GM19438 (cell line): ENCODE data around the gene PDE10A.

Experiments
- ATAC-seq: cut with Tn5 transposase; IDR thresholded peaks from one replicate; pipeline ENCODE4 v1.9.1; 2021; ENCODE audit warnings: low read depth; ENCODE audit not compliant: unreplicated experiment

Gene PDE10A

DNA sequence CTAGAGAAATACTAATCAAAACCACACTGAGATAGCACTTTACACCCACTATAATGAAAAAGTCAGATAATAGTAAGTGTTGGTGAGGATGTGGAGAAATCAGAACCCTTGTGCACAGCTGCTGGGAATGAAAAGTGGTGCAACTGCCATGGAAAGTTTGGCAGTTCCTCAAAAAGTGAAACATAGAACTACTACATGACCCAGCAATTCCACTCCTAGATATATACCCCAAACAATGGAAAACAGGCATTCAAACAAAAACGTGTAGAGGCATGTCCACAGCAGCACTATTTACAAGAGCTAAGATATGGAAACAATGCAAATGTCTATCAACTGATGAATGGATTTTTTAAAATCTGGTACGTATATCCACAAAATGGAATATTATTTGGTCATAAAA, 236.1 kb downstream of the PDE10A start:
- ATAC-seq, result no peak

DNA sequence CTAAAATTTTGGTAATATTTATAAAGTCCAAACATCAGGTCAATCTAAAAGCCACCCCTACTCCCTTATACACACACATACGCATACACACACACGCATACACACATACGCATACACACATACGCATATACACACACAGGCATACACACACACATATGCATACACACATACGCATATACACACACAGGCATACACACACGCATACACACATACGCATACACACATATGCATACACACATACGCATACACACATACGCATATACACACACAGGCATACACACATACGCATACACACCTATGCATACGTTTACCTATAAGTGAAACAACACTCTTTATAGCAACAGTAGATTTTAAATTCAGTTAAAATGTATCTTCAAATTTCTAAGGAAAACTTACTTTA, 240.8 kb downstream of the PDE10A start:
- ATAC-seq, result no peak

DNA sequence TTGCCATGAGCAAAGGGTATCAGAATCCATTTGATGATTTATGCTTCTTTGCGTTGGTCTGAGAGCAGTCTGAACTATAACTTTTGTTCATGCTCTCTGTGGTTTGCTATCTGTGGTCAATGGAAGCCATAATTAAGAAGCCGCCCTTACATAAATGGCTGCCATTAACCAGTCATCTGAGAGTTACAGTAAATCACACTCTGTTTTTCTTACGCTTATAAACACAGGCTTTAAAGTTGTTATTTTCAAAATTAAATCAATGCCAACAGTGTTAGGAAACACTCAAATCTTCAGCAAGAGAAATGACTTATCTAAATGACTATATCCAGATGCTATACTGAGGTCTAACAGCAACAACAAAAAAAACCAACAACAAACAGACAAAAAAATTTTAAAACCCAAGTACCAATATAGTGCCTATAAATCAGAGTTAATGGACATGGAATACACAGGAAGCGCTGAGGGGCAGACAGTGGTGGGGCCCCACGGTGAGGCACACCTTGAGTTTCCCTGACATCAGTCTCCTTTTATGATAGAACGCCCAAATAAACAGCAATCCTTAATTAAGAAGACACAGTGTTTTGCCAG, 245.7 kb downstream of the PDE10A start:
- ATAC-seq, result no peak

DNA sequence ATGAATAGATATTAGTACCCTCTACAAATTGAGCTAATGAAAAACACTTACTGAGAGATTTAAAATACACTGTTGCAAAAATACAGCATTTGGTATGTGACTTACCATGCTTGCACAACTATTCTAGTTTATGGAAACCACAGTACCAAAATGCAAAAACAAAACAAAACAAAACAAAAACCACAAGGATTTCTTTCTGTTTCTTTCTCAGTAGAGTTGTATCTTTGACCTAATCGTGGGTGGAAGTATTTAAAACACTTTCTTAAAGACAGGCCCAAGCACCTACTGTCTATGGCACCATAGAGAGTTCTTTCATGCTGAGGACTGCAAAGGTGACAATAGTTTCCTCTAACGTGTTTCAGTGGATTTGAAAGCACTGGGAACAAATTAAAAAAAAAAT, 258.3 kb downstream of the PDE10A start:
- ATAC-seq, result no peak

DNA sequence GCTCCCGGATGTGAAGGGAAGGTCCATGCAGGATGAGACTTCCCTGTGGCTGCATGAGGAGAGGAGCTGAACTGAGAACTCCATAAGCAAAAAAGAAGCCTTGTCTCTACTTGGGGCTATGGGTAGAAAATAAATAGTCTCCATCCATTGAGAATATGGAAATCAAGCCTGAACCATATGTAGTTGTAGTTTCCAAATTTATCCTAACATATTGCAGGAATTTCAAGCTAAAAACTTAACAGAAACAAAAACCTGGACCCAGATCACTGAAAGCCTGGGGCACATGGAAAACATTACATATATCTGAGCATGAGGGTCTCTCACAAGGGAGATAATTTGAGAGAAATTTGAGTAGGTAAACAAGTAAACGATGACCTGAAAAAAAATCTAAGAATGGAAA, 258.7 kb downstream of the PDE10A start:
- no peak for ATAC-seq

DNA sequence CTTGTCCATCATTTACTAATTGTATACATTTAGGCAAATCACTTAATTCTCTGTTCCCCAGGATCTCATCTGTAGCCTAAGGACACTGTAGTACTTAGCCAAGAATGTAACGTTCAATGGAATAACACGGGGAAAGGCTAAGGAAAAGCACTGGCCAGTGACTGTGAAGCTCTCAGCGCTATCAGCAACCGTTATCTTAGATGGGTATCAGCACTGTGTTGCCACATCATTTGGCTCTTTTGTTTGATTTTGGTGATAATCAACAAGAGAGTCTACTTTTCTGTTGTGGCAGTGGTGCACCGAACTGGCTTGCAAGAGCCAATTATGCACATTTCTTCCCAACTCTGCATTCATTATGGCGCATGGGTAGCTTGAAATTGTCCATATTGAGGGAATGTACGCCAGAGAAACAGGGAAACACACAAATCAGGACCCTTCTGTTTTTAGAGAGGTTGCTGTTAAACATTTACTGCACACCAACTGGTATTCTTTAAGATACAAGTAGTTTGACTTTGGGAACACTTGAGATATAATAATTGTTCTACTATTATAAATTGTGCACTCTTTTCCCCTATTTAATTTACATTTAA, 259.9 kb downstream of the PDE10A start:
- no peak for ATAC-seq

DNA sequence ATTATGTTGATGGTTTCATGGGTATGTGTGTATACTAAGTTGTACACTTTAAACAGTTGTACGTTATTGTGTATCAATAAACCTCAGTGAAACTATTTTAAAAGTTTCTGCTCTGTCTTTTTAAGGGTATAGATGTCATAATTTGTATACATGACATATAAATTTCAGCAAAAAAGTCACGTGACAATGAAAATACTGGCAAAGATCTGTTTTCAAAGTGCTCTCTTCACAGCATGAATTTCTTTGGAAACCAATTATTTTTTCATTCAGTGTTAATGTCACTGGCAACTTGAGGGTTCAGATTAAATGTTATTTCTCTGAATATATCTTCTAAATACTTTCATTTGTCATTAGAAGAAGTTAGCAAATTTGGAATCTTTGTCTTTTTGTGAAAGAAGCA, 261.9 kb downstream of the PDE10A start:
- ATAC-seq, result no peak

DNA sequence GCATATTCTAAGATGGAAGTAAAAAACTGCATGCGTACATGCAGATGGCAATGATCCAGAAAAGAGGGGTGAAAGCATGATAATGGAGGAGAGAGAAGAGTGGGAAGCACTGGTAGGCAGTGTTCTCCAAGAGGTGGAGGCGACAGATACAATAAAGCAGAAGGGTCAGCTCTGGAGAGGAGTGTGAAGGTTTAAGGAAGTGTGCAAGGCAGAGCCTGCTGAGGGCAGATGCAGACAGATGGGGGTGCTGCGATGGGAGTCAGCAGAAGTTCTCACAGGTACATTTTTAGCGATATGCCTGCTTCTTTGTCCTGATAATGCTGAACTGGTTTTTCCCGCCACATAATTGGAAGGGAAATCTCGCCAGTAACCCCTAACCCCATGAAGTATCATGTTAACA, 272.6 kb downstream of the PDE10A start:
- no peak for ATAC-seq

DNA sequence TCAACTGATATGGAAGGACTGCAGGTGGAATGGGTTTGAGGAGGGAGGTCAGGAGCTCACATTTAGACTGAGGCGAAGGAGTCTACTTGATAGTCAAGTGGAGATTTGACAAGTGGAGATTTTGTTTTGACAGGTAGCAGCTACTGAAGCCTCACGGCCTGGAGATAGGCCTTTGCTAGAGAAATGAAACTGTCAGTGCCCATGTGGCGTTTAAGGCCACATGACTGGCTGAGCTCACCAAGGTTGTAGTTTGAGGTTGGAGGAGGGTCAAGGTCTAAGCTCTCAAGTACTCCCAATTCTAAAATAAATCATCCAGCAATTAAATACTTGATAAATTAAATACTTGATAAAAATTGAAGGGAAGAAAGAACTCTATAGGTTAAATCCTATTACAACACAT, 273.5 kb downstream of the PDE10A start:
- no peak for ATAC-seq

DNA sequence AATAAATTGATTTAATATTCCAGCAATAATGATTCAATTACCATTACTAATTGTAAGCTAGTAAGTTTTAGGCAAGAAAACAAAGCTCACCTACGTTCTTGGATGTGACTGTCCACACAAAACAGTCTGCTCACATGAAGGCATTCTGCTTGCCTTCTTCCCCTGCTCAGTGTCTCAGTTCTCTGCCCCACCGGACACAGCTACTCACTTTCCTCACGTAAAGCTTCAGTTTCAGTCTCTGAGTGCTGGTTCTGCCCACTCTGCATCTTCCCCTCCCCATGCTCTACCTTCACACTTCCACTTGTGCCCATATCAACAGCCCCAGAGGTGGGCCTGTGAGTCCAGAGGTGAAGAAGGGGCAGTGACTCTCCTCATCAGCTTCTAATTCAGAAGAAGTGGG, 279.7 kb downstream of the PDE10A start:
- ATAC-seq, result no peak

DNA sequence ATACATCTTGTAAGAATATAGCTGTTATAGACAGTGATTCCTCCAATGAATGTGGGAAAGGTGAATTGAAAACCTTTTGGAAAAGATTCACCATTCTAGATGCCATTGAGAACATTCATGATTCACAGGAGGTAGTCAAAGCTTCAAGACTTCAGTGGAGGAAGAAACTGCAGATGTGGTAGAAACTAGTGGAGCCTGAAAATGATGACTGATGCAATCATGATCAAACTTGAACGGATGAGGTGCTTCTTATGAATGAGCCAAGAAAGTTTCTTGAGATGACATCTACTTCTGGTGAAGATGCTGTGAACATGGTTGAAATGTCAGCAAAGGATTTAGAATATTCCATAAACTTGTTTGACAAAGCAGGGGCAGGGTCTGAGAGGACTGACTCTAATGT, 286.9 kb downstream of the PDE10A start:
- ATAC-seq, result no peak

DNA sequence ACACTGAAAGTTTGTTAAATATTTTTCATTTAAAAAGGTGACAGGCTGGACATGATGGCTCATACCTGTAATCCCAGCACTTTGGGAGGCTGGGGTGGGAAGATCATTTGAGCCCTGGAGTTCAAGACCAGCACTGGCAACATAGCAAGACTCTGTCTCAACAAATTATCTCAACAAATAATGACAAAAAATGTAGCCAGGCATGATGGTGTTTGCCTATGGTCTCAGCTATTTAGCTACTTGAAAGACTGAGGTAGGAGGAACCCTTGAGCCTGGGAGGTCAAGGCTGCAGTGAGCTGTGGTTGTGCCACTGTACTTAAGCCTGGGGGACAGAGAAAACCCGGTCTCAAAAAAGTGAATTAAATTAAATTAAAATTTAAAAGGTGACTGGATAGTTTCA, 297.7 kb downstream of the PDE10A start:
- ATAC-seq, result no peak

DNA sequence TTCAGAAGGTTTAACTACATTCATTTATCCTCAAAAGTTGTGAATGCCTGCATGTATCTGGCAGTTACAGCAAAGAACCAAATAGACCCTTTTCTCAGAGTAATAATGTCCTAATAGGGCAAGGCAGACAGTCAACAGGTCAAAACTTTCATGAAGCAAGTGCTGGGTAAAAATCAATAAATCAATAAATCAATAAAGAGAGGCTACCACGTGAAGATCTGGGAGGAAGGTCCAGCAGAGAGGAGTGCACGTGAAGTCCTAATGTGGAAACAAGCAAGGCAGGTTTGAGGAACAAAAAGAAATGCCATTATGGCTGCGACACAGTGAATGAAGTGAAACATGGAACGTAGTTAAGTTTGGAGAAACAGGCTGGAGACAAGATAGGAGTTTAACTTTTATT, 317.3 kb downstream of the PDE10A start:
- no peak for ATAC-seq

DNA sequence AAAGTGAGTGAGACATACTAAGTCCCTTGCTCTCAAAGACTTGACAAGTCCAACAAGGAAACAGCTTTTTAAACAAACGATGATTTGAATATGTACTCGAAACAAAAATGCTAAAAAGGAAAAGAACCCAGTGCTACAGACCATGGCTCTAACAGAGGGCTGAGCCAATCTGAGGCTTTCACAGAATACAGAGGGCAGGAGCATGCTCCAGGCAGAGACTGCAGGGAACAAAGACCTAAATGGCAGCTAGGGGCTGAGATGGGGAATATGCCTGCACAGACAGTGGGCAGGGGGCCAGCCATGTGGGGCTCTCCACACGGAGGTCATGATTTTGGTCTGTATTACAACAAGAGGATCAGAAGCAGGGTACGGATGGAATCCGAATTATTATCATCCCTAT, 322.5 kb downstream of the PDE10A start:
- no peak for ATAC-seq

DNA sequence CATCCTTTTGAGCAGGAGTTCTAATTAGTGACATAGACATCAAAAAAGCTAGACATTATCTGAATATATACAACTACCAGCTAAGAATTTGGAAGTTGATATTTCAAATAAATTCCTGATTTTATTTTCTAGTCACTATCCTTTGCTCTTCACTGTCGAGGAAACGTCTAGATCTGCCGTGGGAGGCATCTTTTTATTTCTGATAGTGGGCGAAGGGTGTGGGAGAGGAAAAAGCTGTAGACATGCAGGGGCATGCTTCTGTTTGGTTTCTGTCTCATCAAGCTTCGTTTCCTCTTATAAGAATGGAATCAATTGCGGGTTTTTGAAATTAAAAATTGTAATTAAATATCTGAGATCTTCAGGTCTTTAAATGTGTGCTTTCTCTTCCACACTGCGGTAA, 337.4 kb downstream of the PDE10A start:
- ATAC-seq, result no peak

DNA sequence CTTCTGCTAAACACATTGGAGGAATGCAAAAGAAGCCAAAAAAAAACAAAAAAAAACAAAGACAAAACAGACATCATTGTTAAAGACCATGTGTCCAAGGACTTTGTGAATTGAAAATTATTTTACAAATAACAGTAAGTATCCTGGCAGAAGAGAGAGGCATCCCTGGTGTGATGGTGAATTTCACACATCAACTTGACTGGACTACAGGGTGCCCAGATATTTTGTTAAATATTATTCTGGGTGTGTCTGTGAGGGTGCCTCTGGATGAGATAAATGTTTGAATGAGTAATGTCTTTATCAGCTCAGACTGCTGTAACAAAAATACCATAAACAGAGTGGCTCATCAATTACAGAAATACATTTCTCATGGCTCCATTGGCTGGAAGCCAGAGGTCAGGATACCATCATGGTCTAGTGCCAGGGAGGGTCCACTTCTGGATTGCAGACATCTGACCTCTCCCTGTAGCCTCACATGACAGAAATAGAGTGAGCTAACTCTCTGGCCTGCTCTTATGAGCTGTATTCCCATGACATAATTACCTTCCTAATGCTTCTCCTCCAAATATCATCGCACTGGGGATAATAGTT, 341.4 kb downstream of the PDE10A start:
- ATAC-seq, result no peak

DNA sequence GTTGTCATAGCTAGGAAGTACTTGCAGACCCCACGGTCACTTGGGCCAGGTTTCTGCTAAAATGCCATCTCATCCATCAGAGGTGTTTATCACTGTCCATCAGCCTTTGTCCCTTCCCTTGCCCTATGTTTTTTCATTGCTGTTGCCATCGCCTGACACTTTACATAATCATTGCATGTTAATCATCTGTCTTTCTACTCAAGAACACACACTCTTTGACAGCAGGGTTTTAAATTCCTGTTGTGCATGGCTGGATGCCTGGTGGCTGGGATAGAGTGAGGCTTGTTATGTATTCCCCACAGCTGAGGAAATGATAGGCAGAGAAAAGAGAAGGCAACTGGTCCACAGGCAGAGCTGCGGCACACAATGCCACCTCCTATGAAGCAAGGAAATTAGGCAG, 341.9 kb downstream of the PDE10A start:
- ATAC-seq, result no peak

DNA sequence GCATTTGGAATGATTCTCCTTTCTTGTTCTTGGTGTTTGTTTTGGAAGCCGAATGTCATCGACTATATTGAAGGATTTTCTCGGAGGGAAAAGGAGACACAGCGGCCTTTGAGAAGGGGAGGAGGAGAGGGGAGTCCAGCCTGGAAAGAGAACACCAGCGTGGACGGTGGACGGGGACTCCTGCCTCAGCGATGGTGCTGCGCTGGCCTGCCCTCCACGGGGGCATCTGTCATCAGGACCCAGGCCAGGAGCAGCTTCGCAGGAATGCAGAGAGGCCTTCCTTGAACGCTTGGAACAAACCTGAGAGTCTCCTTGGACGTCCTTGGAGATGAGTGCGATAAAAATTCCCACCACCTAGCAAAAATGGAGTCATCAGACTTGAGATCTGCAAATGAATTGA, 345.3 kb downstream of the PDE10A start:
- ATAC-seq, result no peak

DNA sequence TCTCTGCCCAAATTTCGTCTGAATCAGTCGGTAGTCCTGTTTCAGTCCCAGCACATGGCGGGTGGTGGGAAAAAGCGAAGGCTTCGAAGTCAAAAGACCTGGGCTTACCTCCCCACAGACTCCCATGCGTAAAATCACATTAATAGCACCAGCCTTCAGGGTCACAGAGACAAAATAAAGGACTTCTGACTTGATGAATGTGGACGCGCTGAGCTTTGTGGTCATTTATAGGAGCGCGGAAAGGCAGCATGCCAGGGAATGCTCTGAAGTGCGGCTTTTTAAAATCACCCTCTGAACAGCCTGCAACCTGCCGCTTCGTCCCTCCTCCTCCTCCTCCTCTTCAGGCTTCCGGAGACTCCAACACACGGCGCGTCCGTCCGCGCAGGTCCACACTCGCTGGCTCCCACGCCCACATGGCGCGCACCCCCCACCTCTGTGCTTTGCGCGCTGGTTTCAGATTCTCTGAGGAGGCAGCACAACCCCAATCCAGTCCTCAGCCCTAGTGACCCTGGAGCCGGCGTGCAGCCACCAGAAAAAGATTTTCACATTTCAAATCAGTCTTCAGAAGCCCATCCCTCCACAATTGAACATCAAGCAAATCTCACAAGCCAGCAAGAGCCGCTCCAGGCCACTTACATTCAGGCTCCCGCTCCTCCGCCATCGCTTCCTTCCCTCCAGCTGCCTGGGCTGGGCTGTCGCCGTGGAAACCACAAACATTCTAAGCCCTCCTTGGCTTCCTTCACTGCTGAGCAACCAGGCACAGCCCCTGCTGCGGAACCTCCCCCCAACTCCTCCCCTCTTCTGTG, 353.9 kb downstream of the PDE10A start, which contains the start of gene C6orf118:
C6orf118 (minus strand) TSS at position 680 of the 806 bp plus-strand sequence; CDS start at position 661, 19 bp downstream.
- no peak for ATAC-seq

DNA sequence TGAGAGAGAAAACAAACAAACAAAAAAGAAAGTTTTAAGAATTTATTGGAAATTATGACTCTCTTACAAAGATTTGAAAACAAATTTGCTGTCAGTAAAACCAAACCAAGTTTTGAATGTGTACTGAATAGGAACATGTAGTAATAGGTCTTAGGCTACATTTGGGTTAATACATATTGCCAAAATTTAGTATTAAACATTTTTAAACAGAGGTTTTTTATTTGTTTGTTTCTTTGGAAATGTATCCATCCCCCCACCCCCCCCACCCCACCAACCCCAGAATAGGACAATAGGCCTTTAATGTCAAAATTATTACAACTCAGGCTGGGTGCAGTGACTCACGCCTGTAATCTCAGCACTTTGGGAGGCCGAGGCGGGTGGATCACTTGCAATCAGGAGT, 356.1 kb downstream of the PDE10A start:
- no peak for ATAC-seq

DNA sequence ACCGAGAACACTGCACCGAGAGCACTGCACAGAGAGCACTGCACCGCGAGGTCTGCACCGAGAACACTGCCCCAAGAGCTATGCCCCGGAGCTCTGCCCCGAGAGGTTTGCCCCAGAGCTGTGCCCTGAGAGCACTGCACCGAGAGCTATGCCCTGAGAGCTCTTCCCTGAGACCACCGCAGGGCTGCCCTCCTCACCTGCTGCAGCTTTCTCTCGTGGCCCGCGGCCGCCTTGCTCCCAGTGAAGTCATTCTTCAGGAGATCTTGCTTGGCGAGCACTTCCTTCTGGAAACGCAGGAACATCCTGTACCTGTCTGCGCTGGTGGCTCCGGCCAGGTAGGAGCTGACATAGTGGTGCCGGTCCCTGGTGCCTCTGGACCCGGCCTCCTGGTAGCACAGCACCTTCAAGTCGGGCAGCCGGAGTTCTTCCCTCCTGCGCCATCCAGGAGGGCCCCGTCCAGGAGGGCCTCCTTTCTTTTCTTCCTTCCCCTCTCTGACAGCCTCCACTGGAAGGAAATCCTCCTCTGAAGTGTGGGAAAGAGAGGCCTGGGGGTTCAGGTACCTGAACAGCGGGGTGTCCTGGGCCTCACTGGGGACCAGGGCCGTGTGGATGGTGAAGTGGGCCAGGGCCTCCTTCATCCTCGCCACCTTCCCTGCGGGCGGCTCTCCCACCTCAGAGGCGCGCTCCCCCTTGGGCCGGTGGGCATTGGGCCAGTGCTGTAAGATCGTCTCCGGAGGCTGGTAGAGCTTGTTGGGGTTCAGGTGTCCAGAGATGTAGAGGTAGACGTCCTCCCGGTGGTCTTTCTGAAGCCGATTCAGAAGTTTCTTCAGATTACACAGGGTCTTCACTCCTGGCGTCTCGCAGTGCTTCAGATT, 361.4 kb downstream of the PDE10A start:
- ATAC-seq, result no peak
